ENCODE results near the gene CACFD1. TPM values are rescaled to one million over a fixed set of nuclear protein-coding genes. Genes with fewer than 3 reads are reported as not detected.

The CACFD1 gene
- total and polyA plus RNA-seq, 9 of the 15 experiments (the other 6 are each of a cell fraction or from before 2014, with no cell fraction given): 0.11 to 1.4 (median 1.1) TPM; not detected in 2

GRCh38 chr9:133505901-133506652 is 46.3 kb downstream of the CACFD1 start (continued):
- TF ChIP-seq PREB (CRISPR knock-in tag; IDR thresholded peaks at IDR 0.05) (no peak), TEAD1 (CRISPR knock-in tag; IDR thresholded peaks at IDR 0.05) (peak in 1 of 2 experiments; percentile 39; a peak in 1 of 4 replicates), FOSL1 (tag; conservative IDR thresholded peaks at IDR 0.05) (no peak), MCM5 (IDR thresholded peaks at IDR 0.05; ENCODE audit: low read depth) (no peak), MED1 (CRISPR knock-in tag; IDR thresholded peaks at IDR 0.05; ENCODE audit: borderline replicate concordance) (no peak), TRIM24 (IDR thresholded peaks at IDR 0.05) (0 out of 4 replicates have a peak, but pooled peaks of 1 of the 2 experiments have one; percentile 23), MAX (CRISPR knock-in tag; IDR thresholded peaks at IDR 0.05) (0 out of 2 replicates have a peak, but pooled peaks have one; percentile 41), E2F6 (IDR thresholded peaks at IDR 0.05; ENCODE audit: borderline replicate concordance in 1 of 2, extremely low read depth in 1 of 2, insufficient read depth in 1 of 2, insufficient read length in 1 of 2, low read depth in 1 of 2, low read length in 1 of 2, poor library complexity in 1 of 2, severe bottlenecking in 1 of 2) (peak in 1 of 2 experiments; percentile 59), ZMIZ1 (IDR thresholded peaks at IDR 0.05; ENCODE audit: low read depth in 2 of 2, low read length in 2 of 2) (peak in 1 of 2 experiments; percentile 71; a peak in 2 of 4 replicates), CBX1 (IDR thresholded peaks at IDR 0.05; ENCODE audit: low read depth) (no peak), TCF3 (CRISPR knock-in tag; IDR thresholded peaks at IDR 0.05) (peak; percentile 92), RFX7 (CRISPR knock-in tag; IDR thresholded peaks at IDR 0.05) (no peak), NCOR1 (IDR thresholded peaks at IDR 0.05) (peak; percentile 77), CREB5 (CRISPR knock-in tag; IDR thresholded peaks at IDR 0.05) (no peak), MXI1 (IDR thresholded peaks at IDR 0.05; ENCODE audit: low read depth, low read length) (no peak), ZNF41 (CRISPR knock-in tag; conservative IDR thresholded peaks at IDR 0.05) (no peak), ZNF134 (CRISPR knock-in tag; conservative IDR thresholded peaks at IDR 0.05) (no peak), RUNX1 (IDR thresholded peaks at IDR 0.05; ENCODE audit: low read depth) (no peak)
